HepG2 (cell line): Measurements from ENCODE around the gene AKT3.

Experiments
- FOXK2 ChIP-seq: fragments of 450-650 bp; IDR thresholded peaks from 2 replicates; pipeline ENCODE4 v1.6.1; 2016
- FOXO1 ChIP-seq: sonication (generic); formaldehyde crosslinking; IDR thresholded peaks from 2 replicates; pipeline ENCODE4 v1.4.0; 2020; ENCODE audit warnings: missing genetic modification reagents
- YEATS2 ChIP-seq: sonication (generic); formaldehyde crosslinking; IDR thresholded peaks from 2 replicates; pipeline ENCODE4 v1.4.0; 2020; ENCODE audit warnings: missing genetic modification reagents, borderline replicate concordance
- ZBTB33 ChIP-seq: sonication (generic); formaldehyde crosslinking; IDR thresholded peaks from 2 replicates; pipeline ENCODE4 v1.4.0; 2020; ENCODE audit warnings: missing genetic modification reagents
- ZNF335 ChIP-seq: sonication (generic); formaldehyde crosslinking; IDR thresholded peaks from 2 replicates; pipeline ENCODE4 v1.4.0; 2020; ENCODE audit warnings: missing genetic modification reagents
- TF ChIP-seq, protein P1 (sequence below), 2 experiments: IDR thresholded peaks; 2 replicates each; pipeline ENCODE4 v1.6.1; 2011 to 2012; ENCODE audit warnings: low read length in 2 of 2, borderline replicate concordance in 1 of 2, low read depth in 1 of 2, mild to moderate bottlenecking in 1 of 2, moderate library complexity in 1 of 2

- TF ChIP-seq FOXK2 (no peak), ZBTB33 (CRISPR knock-in tag) (no peak), YEATS2 (CRISPR knock-in tag) (no peak), FOXO1 (CRISPR knock-in tag) (no peak), ZNF335 (CRISPR knock-in tag) (no peak)
- TF ChIP-seq, protein P1, sequence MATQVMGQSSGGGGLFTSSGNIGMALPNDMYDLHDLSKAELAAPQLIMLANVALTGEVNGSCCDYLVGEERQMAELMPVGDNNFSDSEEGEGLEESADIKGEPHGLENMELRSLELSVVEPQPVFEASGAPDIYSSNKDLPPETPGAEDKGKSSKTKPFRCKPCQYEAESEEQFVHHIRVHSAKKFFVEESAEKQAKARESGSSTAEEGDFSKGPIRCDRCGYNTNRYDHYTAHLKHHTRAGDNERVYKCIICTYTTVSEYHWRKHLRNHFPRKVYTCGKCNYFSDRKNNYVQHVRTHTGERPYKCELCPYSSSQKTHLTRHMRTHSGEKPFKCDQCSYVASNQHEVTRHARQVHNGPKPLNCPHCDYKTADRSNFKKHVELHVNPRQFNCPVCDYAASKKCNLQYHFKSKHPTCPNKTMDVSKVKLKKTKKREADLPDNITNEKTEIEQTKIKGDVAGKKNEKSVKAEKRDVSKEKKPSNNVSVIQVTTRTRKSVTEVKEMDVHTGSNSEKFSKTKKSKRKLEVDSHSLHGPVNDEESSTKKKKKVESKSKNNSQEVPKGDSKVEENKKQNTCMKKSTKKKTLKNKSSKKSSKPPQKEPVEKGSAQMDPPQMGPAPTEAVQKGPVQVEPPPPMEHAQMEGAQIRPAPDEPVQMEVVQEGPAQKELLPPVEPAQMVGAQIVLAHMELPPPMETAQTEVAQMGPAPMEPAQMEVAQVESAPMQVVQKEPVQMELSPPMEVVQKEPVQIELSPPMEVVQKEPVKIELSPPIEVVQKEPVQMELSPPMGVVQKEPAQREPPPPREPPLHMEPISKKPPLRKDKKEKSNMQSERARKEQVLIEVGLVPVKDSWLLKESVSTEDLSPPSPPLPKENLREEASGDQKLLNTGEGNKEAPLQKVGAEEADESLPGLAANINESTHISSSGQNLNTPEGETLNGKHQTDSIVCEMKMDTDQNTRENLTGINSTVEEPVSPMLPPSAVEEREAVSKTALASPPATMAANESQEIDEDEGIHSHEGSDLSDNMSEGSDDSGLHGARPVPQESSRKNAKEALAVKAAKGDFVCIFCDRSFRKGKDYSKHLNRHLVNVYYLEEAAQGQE (IDR thresholded peaks at IDR 0.05; ENCODE audit: borderline replicate concordance in 1 of 2, low read depth in 1 of 2, low read length in 2 of 2), result no peak
These were observed 341.1 kb downstream of the AKT3 start for GRCh38 chr1:243508943-243509342.
